Measurements from ENCODE around the gene PIEZO2.

- TF ChIP-seq CTCF (IDR thresholded peaks at IDR 0.05) (no peak), POLR2A (IDR thresholded peaks at IDR 0.05) (no peak)
Measured at GRCh38 chr18:10852385-10853303, 296.7 kb downstream of the PIEZO2 start.

All from heart left ventricle (tissue), 13 donors.